Breast epithelium (tissue), 4 donors: Measurements from ENCODE around the gene TM2D3. TPM values are rescaled to one million over a fixed set of nuclear protein-coding genes. Genes with fewer than 3 reads are reported as not detected.

Source experiments
- DNase-seq, 2 donors: peaks; one replicate each; pipeline ENCODE4 v3.0.0-alpha.2; 2019; ENCODE audit warnings: low spot score in 2 of 2
- H3K27ac ChIP-seq, 2 donors: fragments of 200-600 bp; sonication (generic) in 1 of 2; one replicate each; pipeline ENCODE4 v1.5.1; 2016 to 2019; ENCODE audit warnings: mild to moderate bottlenecking in 1 of 2
- H3K27me3 ChIP-seq, 2 donors: fragments of 200-600 bp; sonication (generic) in 1 of 2; one replicate each; pipeline versions ENCODE4 v1.5.1 to v1.6.0; 2017 to 2019; ENCODE audit warnings: control low read depth in 1 of 2, mild to moderate bottlenecking in 1 of 2
- H3K36me3 ChIP-seq: fragments of 200-600 bp; one replicate; pipeline ENCODE4 v1.5.1; 2019
- H3K4me1 ChIP-seq, 2 donors: fragments of 200-600 bp; sonication (generic); one replicate each; pipeline ENCODE4 v1.5.1; 2016 to 2019; ENCODE audit warnings: control low read depth in 1 of 2
- H3K4me3 ChIP-seq, 3 donors: fragments of 200-600 bp; sonication (generic); 1 replicate in 2 of 3; 2 replicates in 1 of 3; pipeline ENCODE4 v1.5.1; 2016 to 2019; ENCODE audit warnings: mild to moderate bottlenecking in 3 of 3, moderate library complexity in 2 of 3
- H3K9me3 ChIP-seq, 2 donors: fragments of 200-600 bp; sonication (generic) in 1 of 2; one replicate each; pipeline ENCODE4 v1.5.1; 2016 to 2019; ENCODE audit warnings: control low read depth in 1 of 2
- CTCF ChIP-seq, 3 donors: fragments of 450-650 bp; IDR thresholded peaks; one replicate each; pipeline ENCODE4 v1.5.1; 2016 to 2017; ENCODE audit warnings: antibody characterized with exemption in 3 of 3, mild to moderate bottlenecking in 3 of 3, moderate library complexity in 3 of 3
- POLR2A ChIP-seq: fragments of 450-650 bp; IDR thresholded peaks from one replicate; pipeline ENCODE4 v1.6.1; 2016; ENCODE audit warnings: antibody characterized with exemption, mild to moderate bottlenecking, moderate library complexity
- POLR2AphosphoS5 ChIP-seq, 3 donors: sonication (generic); formaldehyde crosslinking; IDR thresholded peaks; one replicate each; pipeline ENCODE4 v1.6.1; 2017; ENCODE audit warnings: antibody characterized with exemption in 3 of 3
- intact Hi-C: fragments of 100-400 bp; cut with DNase I; formaldehyde crosslinking; loops from one replicate; pipeline ENCODE4 v1.15.1; 2023; ENCODE audit warnings: low total_unique reads
- total RNA-seq, 3 donors: library from RNA; depleted of rRNA; stranded (reverse); fragments of >200 nt; gene quantifications; one replicate each; pipeline ENCODE4 v1.1.0, GENCODE V29; 2016

Gene TM2D3
- total RNA-seq, 3 donors from 2014 or later, result 40.3 to 49.8 (median 46.2) TPM

- no peaks in the 10 kb centered on the region for H3K9me3 ChIP-seq
- TF ChIP-seq POLR2A, result no peak
- TF ChIP-seq POLR2AphosphoS5 (IDR thresholded peaks at IDR 0.05), result no peak
- TF ChIP-seq CTCF (IDR thresholded peaks at IDR 0.05), result no peak
- no peaks in the 10 kb centered on the region for H3K36me3 ChIP-seq
- peak overlapping the region in 1 of 3 donors; percentile 25 for H3K4me3 ChIP-seq
- intact Hi-C loops, result no loop called here
- no peak overlapping the region for H3K27ac ChIP-seq
- H3K4me1 ChIP-seq, result peaks cover 3 to 6% of the 10 kb centered on the region in 2 donors
- DNase-seq, result no peak
- no peaks in the 10 kb centered on the region for H3K27me3 ChIP-seq
These were observed 36.7 kb downstream of the TM2D3 start for GRCh38 chr15:101615414-101615985.

GRCh38 chr15:101614761-101615160 lies 37.4 kb downstream of the TM2D3 start:
- no peak for DNase-seq
- H3K9me3 ChIP-seq, result no peaks in the 10 kb centered on the region
- TF ChIP-seq POLR2AphosphoS5 (IDR thresholded peaks at IDR 0.05) (no peak), CTCF (IDR thresholded peaks at IDR 0.05) (no peak), POLR2A (no peak)
- H3K4me3 ChIP-seq, result no peak overlapping the region
- H3K27me3 ChIP-seq, result no peaks in the 10 kb centered on the region
- no peak overlapping the region for H3K27ac ChIP-seq
- peaks cover 3 to 6% of the 10 kb centered on the region in 2 donors for H3K4me1 ChIP-seq
- intact Hi-C loops, result no loop called here
- no peaks in the 10 kb centered on the region for H3K36me3 ChIP-seq

GRCh38 chr15:101614001-101614585 lies 38.1 kb downstream of the TM2D3 start:
- peak overlapping the region in 1 of 2 donors; percentile 43 for H3K27ac ChIP-seq
- H3K36me3 ChIP-seq, result no peaks in the 10 kb centered on the region
- intact Hi-C loops, result no loop called here
- no peak for DNase-seq
- no peak overlapping the region for H3K4me3 ChIP-seq
- H3K4me1 ChIP-seq, result peaks cover 3 to 6% of the 10 kb centered on the region in 2 donors
- no peaks in the 10 kb centered on the region for H3K27me3 ChIP-seq
- no peaks in the 10 kb centered on the region for H3K9me3 ChIP-seq
- TF ChIP-seq POLR2AphosphoS5 (IDR thresholded peaks at IDR 0.05) (no peak), CTCF (IDR thresholded peaks at IDR 0.05) (no peak), POLR2A (no peak)

GRCh38 chr15:101613130-101614000 lies 38.8 kb downstream of the TM2D3 start:
- peak; percentile 49 to 83 for DNase-seq
- Histone ChIP-seq H3K4me1 (peaks cover 3 to 6% of the 10 kb centered on the region in 2 donors), H3K27me3 (no peaks in the 10 kb centered on the region), H3K9me3 (no peaks in the 10 kb centered on the region), H3K36me3 (no peaks in the 10 kb centered on the region), H3K4me3 (no peak overlapping the region), H3K27ac (peak overlapping the region in 1 of 2 donors; percentile 43)
- no peak for TF ChIP-seq CTCF (IDR thresholded peaks at IDR 0.05)
- no peak for TF ChIP-seq POLR2AphosphoS5 (IDR thresholded peaks at IDR 0.05)
- TF ChIP-seq POLR2A, result no peak
- intact Hi-C loops, result no loop called here

- Histone ChIP-seq H3K4me1 (peaks cover 3 to 6% of the 10 kb centered on the region in 2 donors), H3K27ac (no peak overlapping the region), H3K27me3 (no peaks in the 10 kb centered on the region), H3K36me3 (no peaks in the 10 kb centered on the region), H3K4me3 (no peak overlapping the region), H3K9me3 (no peaks in the 10 kb centered on the region)
- intact Hi-C loops, result no loop called here
- TF ChIP-seq CTCF (IDR thresholded peaks at IDR 0.05) (no peak), POLR2A (no peak), POLR2AphosphoS5 (IDR thresholded peaks at IDR 0.05) (no peak)
- DNase-seq, result no peak
These were observed 39.5 kb downstream of the TM2D3 start for GRCh38 chr15:101612676-101613075.
